ENCODE results near the gene DUS4L. TPM values are rescaled to one million over a fixed set of nuclear protein-coding genes. Genes with fewer than 3 reads are reported as not detected.

The DUS4L gene
- total and polyA plus RNA-seq, 2 of the 13 experiments (the other 11 are each of a cell fraction or from before 2014, with no cell fraction given), result 5.6 to 9.8 TPM

DNA sequence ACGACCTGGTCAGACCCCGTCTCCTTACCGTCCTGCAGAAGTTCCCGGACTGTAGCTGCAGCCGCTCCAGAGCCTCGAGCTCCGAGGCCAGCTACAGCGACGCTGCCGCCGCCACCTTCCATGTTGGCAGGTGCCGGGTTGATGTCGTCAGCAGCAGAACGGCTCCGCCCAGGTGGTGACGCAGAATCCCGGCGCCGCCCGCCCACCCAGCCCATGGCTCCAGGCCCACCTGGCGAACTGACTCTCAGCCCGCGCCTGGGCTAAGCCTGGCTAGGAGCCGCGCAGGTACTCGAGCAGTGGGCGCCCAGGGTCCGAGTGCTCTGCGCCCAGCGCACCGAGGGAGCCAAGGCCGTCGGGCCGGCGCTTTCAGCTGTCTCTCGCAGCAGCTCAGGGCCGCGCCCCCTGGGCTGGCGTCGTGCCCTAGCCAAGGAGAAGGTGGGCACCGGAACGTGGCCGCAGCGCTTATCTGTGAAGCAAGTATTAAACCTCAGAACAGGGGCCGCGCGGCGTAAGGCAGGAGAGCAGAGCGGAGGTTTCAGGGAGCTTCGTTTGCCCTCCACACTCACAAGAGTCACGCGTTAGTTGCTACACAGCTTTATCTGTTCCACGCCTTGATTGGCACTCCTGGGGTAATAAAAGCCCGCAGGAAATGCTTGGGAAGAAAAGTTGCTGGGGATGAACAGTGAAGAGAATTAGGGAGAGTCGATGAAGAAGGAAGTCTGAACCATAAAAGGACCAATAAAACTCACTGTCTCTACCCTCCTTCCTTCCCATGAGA, at the start of gene DUS4L, which contains the start of gene COG5 (continued):
- TF ChIP-seq ZNF280D (CRISPR knock-in tag; IDR thresholded peaks at IDR 0.05), result peak; percentile 73; the same call in 1 of the 2 replicates
- TF ChIP-seq HHEX (CRISPR knock-in tag; IDR thresholded peaks at IDR 0.05), result no peak
- peak; percentile 82; the same call in 1 of the 2 replicates for TF ChIP-seq ETV6 (CRISPR knock-in tag; conservative IDR thresholded peaks at IDR 0.05)
- no peak for TF ChIP-seq MTA3 (CRISPR knock-in tag; IDR thresholded peaks at IDR 0.05)
- TF ChIP-seq NBN (conservative IDR thresholded peaks at IDR 0.05), result no peak
- peak; percentile 77 for TF ChIP-seq ATF3 (CRISPR knock-in tag; IDR thresholded peaks at IDR 0.05)
- TF ChIP-seq BRCA1 (CRISPR knock-in tag; IDR thresholded peaks at IDR 0.05), result peak; percentile 92
- TF ChIP-seq AHDC1 (CRISPR knock-in tag; IDR thresholded peaks at IDR 0.05; ENCODE audit: borderline replicate concordance), result no peak; the same call in 1 of the 2 replicates
- peak; percentile 61; the same call in 1 of the 2 replicates for TF ChIP-seq ZC3H13 (CRISPR knock-in tag; IDR thresholded peaks at IDR 0.05)
- no peak for TF ChIP-seq ZNF569 (CRISPR knock-in tag; IDR thresholded peaks at IDR 0.05; ENCODE audit: borderline replicate concordance)
- TF ChIP-seq, protein P1, sequence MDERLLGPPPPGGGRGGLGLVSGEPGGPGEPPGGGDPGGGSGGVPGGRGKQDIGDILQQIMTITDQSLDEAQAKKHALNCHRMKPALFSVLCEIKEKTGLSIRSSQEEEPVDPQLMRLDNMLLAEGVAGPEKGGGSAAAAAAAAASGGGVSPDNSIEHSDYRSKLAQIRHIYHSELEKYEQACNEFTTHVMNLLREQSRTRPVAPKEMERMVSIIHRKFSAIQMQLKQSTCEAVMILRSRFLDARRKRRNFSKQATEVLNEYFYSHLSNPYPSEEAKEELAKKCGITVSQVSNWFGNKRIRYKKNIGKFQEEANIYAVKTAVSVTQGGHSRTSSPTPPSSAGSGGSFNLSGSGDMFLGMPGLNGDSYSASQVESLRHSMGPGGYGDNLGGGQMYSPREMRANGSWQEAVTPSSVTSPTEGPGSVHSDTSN (CRISPR knock-in tag; IDR thresholded peaks at IDR 0.05), result no peak
- TF ChIP-seq ISL2 (CRISPR knock-in tag; IDR thresholded peaks at IDR 0.05), result peak; percentile 78; the same call in 1 of the 2 replicates
- peak; percentile 83; the same call in 1 of the 2 replicates for TF ChIP-seq CBFB (CRISPR knock-in tag; IDR thresholded peaks at IDR 0.05)
- TF ChIP-seq ZNF639 (CRISPR knock-in tag; conservative IDR thresholded peaks at IDR 0.05), result no peak
- no peak for TF ChIP-seq ZKSCAN1 (IDR thresholded peaks at IDR 0.05; ENCODE audit: low read length)
